HepG2 (cell line): ENCODE data around the gene INTS7. TPM values are rescaled to one million over a fixed set of nuclear protein-coding genes. Genes with fewer than 3 reads are reported as not detected.

Experiments used
- ADNP ChIP-seq: sonication (generic); formaldehyde crosslinking; IDR thresholded peaks from 2 replicates; pipeline ENCODE4 v1.4.0; 2020; ENCODE audit warnings: missing genetic modification reagents
- HMGXB4 ChIP-seq, 2 experiments: sonication (generic) in 1 of 2; formaldehyde crosslinking in 1 of 2; IDR thresholded peaks; 2 replicates each; pipeline versions ENCODE4 v1.4.0 to v1.6.1; 2018 to 2020; ENCODE audit warnings: missing genetic modification reagents in 2 of 2, borderline replicate concordance in 1 of 2, low read depth in 1 of 2, mild to moderate bottlenecking in 1 of 2, missing biosample characterization in 1 of 2
- IRF2 ChIP-seq: IDR thresholded peaks from 2 replicates; pipeline ENCODE4 v1.6.1; 2018; ENCODE audit warnings: missing genetic modification reagents, missing compliant biosample characterization
- JUND ChIP-seq: sonication (generic); formaldehyde crosslinking; IDR thresholded peaks from 2 replicates; pipeline ENCODE4 v1.8.0; 2022; ENCODE audit warnings: mild to moderate bottlenecking, missing genetic modification reagents
- MED1 ChIP-seq: sonication (generic); formaldehyde crosslinking; IDR thresholded peaks from 2 replicates; pipeline ENCODE4 v1.4.0; 2020; ENCODE audit warnings: missing genetic modification reagents
- NR2F2 ChIP-seq: IDR thresholded peaks from 2 replicates; pipeline ENCODE4 v1.6.1; 2012; ENCODE audit warnings: low read depth, inconsistent platforms, borderline replicate concordance
- RAD21 ChIP-seq: fragments of 450-650 bp; formaldehyde crosslinking; IDR thresholded peaks from 2 replicates; pipeline ENCODE4 v1.5.0; 2020; ENCODE audit warnings: mild to moderate bottlenecking
- RNF2 ChIP-seq: fragments of 450-650 bp; conservative IDR thresholded peaks from 2 replicates; pipeline ENCODE4 v1.6.1; 2016; ENCODE audit warnings: low read depth
- SP2 ChIP-seq: sonication (generic); formaldehyde crosslinking; IDR thresholded peaks from 2 replicates; pipeline ENCODE4 v1.5.1; 2020; ENCODE audit warnings: mild to moderate bottlenecking, missing genetic modification reagents
- THAP11 ChIP-seq: IDR thresholded peaks from 2 replicates; pipeline ENCODE4 v1.6.1; 2016; ENCODE audit warnings: missing biosample characterization, missing genetic modification reagents
- ZNF256 ChIP-seq: sonication (generic); formaldehyde crosslinking; conservative IDR thresholded peaks from 2 replicates; pipeline ENCODE4 v1.4.0; 2020; ENCODE audit warnings: missing genetic modification reagents
- ZNF362 ChIP-seq: sonication (generic); formaldehyde crosslinking; IDR thresholded peaks from 2 replicates; pipeline ENCODE4 v1.4.0; 2020; ENCODE audit warnings: missing genetic modification reagents, mild to moderate bottlenecking, borderline replicate concordance
- ZNF567 ChIP-seq: sonication (generic); formaldehyde crosslinking; IDR thresholded peaks from 2 replicates; pipeline ENCODE4 v1.8.1; 2023; ENCODE audit warnings: mild to moderate bottlenecking, missing genetic modification reagents, borderline replicate concordance
- ZNF574 ChIP-seq: sonication (generic); formaldehyde crosslinking; IDR thresholded peaks from 2 replicates; pipeline ENCODE4 v1.4.0; 2020; ENCODE audit warnings: missing genetic modification reagents
- ZNF629 ChIP-seq: sonication (generic); formaldehyde crosslinking; conservative IDR thresholded peaks from 2 replicates; pipeline ENCODE4 v1.5.0; 2020; ENCODE audit warnings: missing genetic modification reagents
- ZNF710 ChIP-seq: sonication (generic); formaldehyde crosslinking; IDR thresholded peaks from 2 replicates; pipeline ENCODE4 v1.5.0; 2020; ENCODE audit warnings: mild to moderate bottlenecking, missing genetic modification reagents, borderline replicate concordance
- ZNF792 ChIP-seq: IDR thresholded peaks from 2 replicates; pipeline ENCODE4 v1.6.1; 2016
- polyA plus RNA-seq, 8 experiments: library from polyadenylated mRNA; depleted of rRNA in 3 of 8; stranded (reverse) in 7 of 8; unstranded in 1 of 8; fragments of >200 nt; fragmentation: Illumina TruSeq in 4 of 8; extraction: Trizol in 4 of 8; gene quantifications; 2 replicates each; pipeline versions ENCODE4 v1.2.1 to v1.2.3, GENCODE V29; 2011 to 2016; ENCODE audit warnings: low read depth in 4 of 8, missing spikeins in 1 of 8, mixed read lengths in 1 of 8; ENCODE audit not compliant: insufficient read depth in 1 of 8
- total RNA-seq, 5 experiments: library from RNA; depleted of rRNA; stranded (reverse); fragments of >200 nt; fragmentation: Illumina TruSeq; extraction: Trizol; gene quantifications; 2 replicates each; pipeline ENCODE4 v1.2.3, GENCODE V29; 2016; ENCODE audit warnings: low read depth in 1 of 5

Gene INTS7
- total and polyA plus RNA-seq, 2 of the 13 experiments (the other 11 are each of a cell fraction or from before 2014, with no cell fraction given) = 18.3 to 22.4 TPM

- TF ChIP-seq MED1 (CRISPR knock-in tag) (peak; percentile 70), ADNP (no peak), RAD21 (CRISPR knock-in tag) (peak; percentile 82), THAP11 (CRISPR knock-in tag) (peak; percentile 73), NR2F2 (no peak), HMGXB4 (CRISPR knock-in tag; IDR thresholded peaks at IDR 0.05; ENCODE audit: borderline replicate concordance in 1 of 2, low read depth in 1 of 2) (peak; percentile 96), ZNF256 (CRISPR knock-in tag) (no peak; the same call in 1 of the 2 replicates), JUND (CRISPR knock-in tag) (no peak), IRF2 (CRISPR knock-in tag) (peak; percentile 47; the same call in 1 of the 2 replicates), ZNF792 (CRISPR knock-in tag) (peak; percentile 37; the same call in 1 of the 2 replicates), RNF2 (peak; percentile 75; the same call in 1 of the 2 replicates), ZNF362 (CRISPR knock-in tag) (0 out of 2 replicates have a peak, but pooled peaks have one; percentile 31), ZNF629 (CRISPR knock-in tag) (no peak), ZNF567 (no peak; the same call in 1 of the 2 replicates), ZNF710 (peak; percentile 42; the same call in 1 of the 2 replicates), SP2 (peak; percentile 80), ZNF574 (peak; percentile 67)
Observed at GRCh38 chr1:212035123-212035834, at the start of gene INTS7, which contains the start of gene DTL (continued).
